Measurements from ENCODE around the gene ZBP1. TPM values are rescaled to one million over a fixed set of nuclear protein-coding genes. Genes with fewer than 3 reads are reported as not detected.

ZBP1 gene
- total RNA-seq, 1 experiment from 2014 or later: not detected

GRCh38 chr20:57587989-57588377 is 32.2 kb downstream of the ZBP1 start (continued):
- TF ChIP-seq YY1 (IDR thresholded peaks at IDR 0.05; ENCODE audit: extremely low read depth, insufficient replicate concordance, low read depth, low read length): no peak

- DNase-seq (ENCODE audit: low read depth, low spot score): no peak
- Histone ChIP-seq H3K9me3 (ENCODE audit: control insufficient read depth in 1 of 2, insufficient read depth in 1 of 2, low read depth in 1 of 2, low read length in 2 of 2) (no peaks in the 10 kb centered on the region), H3K4me3 (replicated peaks in 1 of 2; ENCODE audit: low read depth in 1 of 2, low read length in 2 of 2) (no peak overlapping the region), H3K9ac (ENCODE audit: low read length) (no peak overlapping the region), H2AFZ (ENCODE audit: low read depth, low read length, poor library complexity, severe bottlenecking) (no peak overlapping the region), H3K4me1 (ENCODE audit: control insufficient read depth in 1 of 2, insufficient read depth in 2 of 2, low read length in 2 of 2) (no peaks in the 10 kb centered on the region), H4K20me1 (ENCODE audit: insufficient read depth) (no peaks in the 10 kb centered on the region), H3K36me3 (ENCODE audit: control insufficient read depth in 1 of 2, insufficient read depth in 2 of 2, low read length in 2 of 2) (no peaks in the 10 kb centered on the region), H3K27me3 (ENCODE audit: insufficient read depth, low read length) (peaks cover 20% of the 10 kb centered on the region; the same call in 1 of the 2 replicates), H3K27ac (ENCODE audit: low read depth, low read length) (no peak overlapping the region), H3K9me2 (ENCODE audit: insufficient read depth) (no peaks in the 10 kb centered on the region), H3K79me2 (ENCODE audit: insufficient read depth, low read length) (no peaks in the 10 kb centered on the region), H3K4me2 (ENCODE audit: low read length) (no peak overlapping the region)
- TF ChIP-seq CTCF (IDR thresholded peaks at IDR 0.05 in 2 of 3, conservative IDR thresholded peaks at IDR 0.05 in 1 of 3; ENCODE audit: borderline replicate concordance in 1 of 3, insufficient read depth in 1 of 3, low read depth in 2 of 3, low read length in 2 of 3) (no peak), JUND (IDR thresholded peaks at IDR 0.05) (no peak), ATF3 (IDR thresholded peaks at IDR 0.05) (no peak), POLR2AphosphoS5 (IDR thresholded peaks at IDR 0.05; ENCODE audit: low read depth, low read length) (no peak), MAX (IDR thresholded peaks at IDR 0.05) (no peak), ZFX (IDR thresholded peaks at IDR 0.05) (no peak), TCF7L2 (IDR thresholded peaks at IDR 0.05; ENCODE audit: borderline replicate concordance, extremely low read depth, insufficient read depth, insufficient read length) (no peak), EGR1 (IDR thresholded peaks at IDR 0.05; ENCODE audit: low read depth) (no peak), SRF (IDR thresholded peaks at IDR 0.05; ENCODE audit: low read depth) (no peak), CBX3 (IDR thresholded peaks at IDR 0.05; ENCODE audit: low read depth) (no peak), FOSL1 (IDR thresholded peaks at IDR 0.05; ENCODE audit: low read depth) (no peak), EZH2 (IDR thresholded peaks at IDR 0.05) (no peak), SIN3A (IDR thresholded peaks at IDR 0.05; ENCODE audit: low read depth) (no peak), POLR2A (IDR thresholded peaks at IDR 0.05; ENCODE audit: borderline replicate concordance, extremely low read depth, insufficient read depth, insufficient read length) (no peak), CEBPB (IDR thresholded peaks at IDR 0.05; ENCODE audit: low read depth) (no peak), ZNF274 (IDR thresholded peaks at IDR 0.05; ENCODE audit: low read depth, low read length) (no peak)
- RAD21 ChIA-PET (ENCODE audit: low non-redundant PET in 1 of 2, low total read pairs in 2 of 2, uncharacterized antibody in 2 of 2, unreplicated experiment in 2 of 2): no interaction called here
- intact Hi-C loops (cut with micrococcal nuclease): no loop called here
- POLR2A ChIA-PET: no interaction called here
- no peak for ATAC-seq
- no TSS peak for BruUV-seq (replicated peaks)
- CTCF ChIA-PET: no interaction called here
Measured at GRCh38 chr20:57587278-57587988, 32.8 kb downstream of the ZBP1 start.

All from HCT116 (cell line).